ENCODE data around the gene PDE4B.

GRCh38 chr1:65997693-65998092 lies 205.0 kb downstream of the PDE4B start:
- TF ChIP-seq POLR2A (IDR thresholded peaks at IDR 0.05) (no peak), CTCF (IDR thresholded peaks at IDR 0.05) (no peak), EP300 (IDR thresholded peaks at IDR 0.05) (no peak)

Data from sigmoid colon (tissue), 4 donors.